ENCODE results near the gene DPM2.

DPM2 gene

GRCh38 chr9:127895811-127896210 lies 41.8 kb downstream of the DPM2 start:
- DNase-seq: no peak

- DNase-seq: no peak
Observed at GRCh38 chr9:127893392-127893791, 44.3 kb downstream of the DPM2 start.

GRCh38 chr9:127892831-127893230 lies 44.8 kb downstream of the DPM2 start:
- DNase-seq: no peak

- DNase-seq: no peak
Observed at GRCh38 chr9:127890053-127890452, 47.6 kb downstream of the DPM2 start.

GRCh38 chr9:127887792-127888191 lies 49.9 kb downstream of the DPM2 start:
- DNase-seq: peak; percentile 87

- no peak for DNase-seq
Observed at GRCh38 chr9:127886401-127886972, 51.2 kb downstream of the DPM2 start.

- DNase-seq: no peak
Observed at GRCh38 chr9:127885508-127886281, 52.0 kb downstream of the DPM2 start.

All from hematopoietic multipotent progenitor cell treated with erythropoietin and hydrocortisone succinate and interleukin-3 and kit ligand, for 6 days (in vitro differentiated cells).